SK-N-SH (cell line): ENCODE measurements around the gene CR1. TPM values are rescaled to one million over a fixed set of nuclear protein-coding genes. Genes with fewer than 3 reads are reported as not detected.

Experiments used
- CTCF ChIA-PET: fragments of 300-600, 350-600 bp; formaldehyde crosslinking; extraction: SDS; loops from one replicate; lab custom pipeline; 2021; lab: Yijun Ruan, JAX
- POLR2A ChIA-PET: fragments of 350-600 bp; sonication (Branson Sonifier 250); formaldehyde crosslinking; extraction: SDS; loops from one replicate; lab custom pipeline; 2020; ENCODE audit warnings: antibody characterized with exemption, inconsistent platforms; lab: Yijun Ruan, JAX
- DNase-seq: peaks from one replicate; pipeline ENCODE4 v3.0.0; 2012
- H2AFZ ChIP-seq: fragments of 200-600 bp; sonication (generic); 2 replicates; pipeline ENCODE4 v1.8.1; 2016; ENCODE audit warnings: antibody characterized with exemption, mild to moderate bottlenecking, low read depth
- H3F3A ChIP-seq: fragments of 200-600 bp; sonication (generic); replicated peaks from 2 replicates; pipeline ENCODE3; 2016; ENCODE audit warnings: antibody characterized with exemption, mild to moderate bottlenecking; ENCODE audit not compliant: insufficient read depth
- H3K27ac ChIP-seq, 2 experiments: fragments of 200-500 bp in 1 of 2; fragments of 200-600 bp in 1 of 2; sonication (Bioruptor generic) in 1 of 2; sonication (generic), shearing (Covaris generic) in 1 of 2; 2 replicates each; pipeline versions ENCODE4 v1.5.1 to v1.6.1; 2014 to 2016; ENCODE audit warnings: low read depth in 2 of 2, inconsistent platforms in 1 of 2, low read length in 1 of 2, mild to moderate bottlenecking in 1 of 2, mixed read lengths in 1 of 2
- H3K27me3 ChIP-seq: fragments of 200-600 bp; sonication (generic), shearing (Covaris generic); 2 replicates; pipeline ENCODE4 v1.6.1; 2016; ENCODE audit warnings: mixed run types; ENCODE audit not compliant: insufficient read depth
- H3K36me3 ChIP-seq, 2 experiments: fragments of 200-500 bp in 1 of 2; fragments of 200-600 bp in 1 of 2; sonication (Bioruptor generic) in 1 of 2; sonication (generic) in 1 of 2; replicated peaks in 1 of 2; 2 replicates each; pipeline versions ENCODE3 to v1.5.1; 2014 to 2016; ENCODE audit warnings: low read length in 1 of 2, mild to moderate bottlenecking in 1 of 2; ENCODE audit not compliant: insufficient read depth in 2 of 2, control insufficient read depth in 1 of 2
- H3K4me1 ChIP-seq, 2 experiments: fragments of 200-500 bp in 1 of 2; fragments of 200-600 bp in 1 of 2; sonication (Bioruptor generic) in 1 of 2; sonication (generic), shearing (Covaris generic) in 1 of 2; 2 replicates each; pipeline versions ENCODE4 v1.5.1 to v1.6.1; 2014 to 2016; ENCODE audit warnings: low read depth in 1 of 2, low read length in 1 of 2, mixed run types in 1 of 2; ENCODE audit not compliant: insufficient read depth in 2 of 2, control insufficient read depth in 1 of 2
- H3K4me2 ChIP-seq: fragments of 200-600 bp; sonication (generic), shearing (Covaris generic); 2 replicates; pipeline ENCODE4 v1.6.1; 2017; ENCODE audit warnings: mixed run types
- H3K4me3 ChIP-seq, 2 experiments: fragments of 200-500 bp in 1 of 2; fragments of 200-600 bp in 1 of 2; sonication (Bioruptor generic) in 1 of 2; sonication (generic), shearing (Covaris generic) in 1 of 2; 2 replicates each; pipeline versions ENCODE4 v1.5.1 to v1.8.1; 2014 to 2016; ENCODE audit warnings: low read depth in 2 of 2, inconsistent platforms in 1 of 2, low read length in 1 of 2, mild to moderate bottlenecking in 1 of 2, mixed read lengths in 1 of 2, moderate library complexity in 1 of 2
- H3K79me2 ChIP-seq: fragments of 200-600 bp; sonication (generic); 2 replicates; pipeline ENCODE4 v1.8.1; 2017; ENCODE audit warnings: mild to moderate bottlenecking; ENCODE audit not compliant: insufficient read depth
- H3K9ac ChIP-seq: fragments of 200-600 bp; sonication (generic); 2 replicates; pipeline ENCODE4 v1.6.1; 2017; ENCODE audit warnings: mixed run types
- H3K9me2 ChIP-seq: fragments of 200-600 bp; sonication (generic); 2 replicates; pipeline ENCODE4 v1.6.1; 2017; ENCODE audit warnings: mixed run types
- H3K9me3 ChIP-seq: fragments of 200-600 bp; sonication (generic); 2 replicates; pipeline ENCODE4 v1.6.1; 2017; ENCODE audit warnings: mixed run types, mild to moderate bottlenecking, moderate library complexity
- H4K20me1 ChIP-seq: fragments of 200-600 bp; sonication (generic); 2 replicates; pipeline ENCODE4 v1.6.1; 2017; ENCODE audit warnings: mild to moderate bottlenecking, mixed run types; ENCODE audit not compliant: insufficient read depth
- CHD2 ChIP-seq: fragments of 150-350 bp; IDR thresholded peaks from 2 replicates; pipeline ENCODE4 v1.6.1; 2018; ENCODE audit warnings: low read length; ENCODE audit not compliant: partially characterized antibody
- ELF1 ChIP-seq: IDR thresholded peaks from 2 replicates; pipeline ENCODE4 v1.4.0; 2012
- GATA2 ChIP-seq: sonication (generic); formaldehyde crosslinking; IDR thresholded peaks from 2 replicates; pipeline ENCODE4 v1.5.0; 2020; ENCODE audit warnings: mild to moderate bottlenecking, missing genetic modification reagents
- IRF3 ChIP-seq: fragments of 150-350 bp; IDR thresholded peaks from 2 replicates; pipeline ENCODE4 v1.6.1; 2016; ENCODE audit warnings: mild to moderate bottlenecking, low read depth, low read length
- JUND ChIP-seq: IDR thresholded peaks from 2 replicates; pipeline ENCODE4 v1.4.0; 2012
- MAX ChIP-seq: IDR thresholded peaks from 2 replicates; pipeline ENCODE4 v1.4.0; 2012; ENCODE audit warnings: low read depth
- MEF2A ChIP-seq: IDR thresholded peaks from 2 replicates; pipeline ENCODE4 v1.4.0; 2012; ENCODE audit warnings: low read depth, borderline replicate concordance
- MXI1 ChIP-seq: IDR thresholded peaks from 2 replicates; pipeline ENCODE4 v1.6.1; 2012; ENCODE audit warnings: mild to moderate bottlenecking, low read depth, low read length, improper control_type of control experiment
- NRF1 ChIP-seq: IDR thresholded peaks from 2 replicates; pipeline ENCODE4 v1.6.1; 2012; ENCODE audit warnings: low read depth, mild to moderate bottlenecking, low read length
- RXRA ChIP-seq: IDR thresholded peaks from 2 replicates; pipeline ENCODE4 v1.4.0; 2012; ENCODE audit warnings: low read depth, mild to moderate bottlenecking, borderline replicate concordance
- SIN3A ChIP-seq: IDR thresholded peaks from 2 replicates; pipeline ENCODE4 v1.6.1; 2012; ENCODE audit warnings: low read depth, mild to moderate bottlenecking, low read length, moderate library complexity, borderline replicate concordance
- SMC3 ChIP-seq: IDR thresholded peaks from 2 replicates; pipeline ENCODE4 v1.6.1; 2012; ENCODE audit warnings: low read depth, low read length, improper control_type of control experiment
- TAF1 ChIP-seq: IDR thresholded peaks from 2 replicates; pipeline ENCODE4 v1.6.1; 2012; ENCODE audit warnings: low read depth, mild to moderate bottlenecking, low read length, moderate library complexity, borderline replicate concordance
- TCF12 ChIP-seq: IDR thresholded peaks from 2 replicates; pipeline ENCODE4 v1.4.0; 2012
- TEAD4 ChIP-seq: IDR thresholded peaks from 2 replicates; pipeline ENCODE4 v1.4.0; 2012; ENCODE audit warnings: mild to moderate bottlenecking, borderline replicate concordance; ENCODE audit not compliant: insufficient read depth
- YY1 ChIP-seq: IDR thresholded peaks from 2 replicates; pipeline ENCODE4 v1.4.0; 2012; ENCODE audit warnings: low read depth, mild to moderate bottlenecking
- ZBTB33 ChIP-seq: IDR thresholded peaks from 2 replicates; pipeline ENCODE4 v1.4.0; 2012; ENCODE audit warnings: low read depth, borderline replicate concordance
- WGBS: methylation state at CpG from one replicate; pipeline ENCODE4 v1.1.6; 2017; ENCODE audit warnings: low lambda C conversion rate; 5-methylcytosine and 5-hydroxymethylcytosine counted together
- polyA plus RNA-seq, 3 experiments: library from polyadenylated mRNA; depleted of rRNA; stranded (reverse); fragments of >200 nt; gene quantifications; 2 replicates each; pipeline ENCODE4 v1.2.3, GENCODE V29; 2012

The CR1 gene
- polyA plus RNA-seq, 1 of the 3 experiments (the other 2 are of a cell fraction) = not detected

DNA sequence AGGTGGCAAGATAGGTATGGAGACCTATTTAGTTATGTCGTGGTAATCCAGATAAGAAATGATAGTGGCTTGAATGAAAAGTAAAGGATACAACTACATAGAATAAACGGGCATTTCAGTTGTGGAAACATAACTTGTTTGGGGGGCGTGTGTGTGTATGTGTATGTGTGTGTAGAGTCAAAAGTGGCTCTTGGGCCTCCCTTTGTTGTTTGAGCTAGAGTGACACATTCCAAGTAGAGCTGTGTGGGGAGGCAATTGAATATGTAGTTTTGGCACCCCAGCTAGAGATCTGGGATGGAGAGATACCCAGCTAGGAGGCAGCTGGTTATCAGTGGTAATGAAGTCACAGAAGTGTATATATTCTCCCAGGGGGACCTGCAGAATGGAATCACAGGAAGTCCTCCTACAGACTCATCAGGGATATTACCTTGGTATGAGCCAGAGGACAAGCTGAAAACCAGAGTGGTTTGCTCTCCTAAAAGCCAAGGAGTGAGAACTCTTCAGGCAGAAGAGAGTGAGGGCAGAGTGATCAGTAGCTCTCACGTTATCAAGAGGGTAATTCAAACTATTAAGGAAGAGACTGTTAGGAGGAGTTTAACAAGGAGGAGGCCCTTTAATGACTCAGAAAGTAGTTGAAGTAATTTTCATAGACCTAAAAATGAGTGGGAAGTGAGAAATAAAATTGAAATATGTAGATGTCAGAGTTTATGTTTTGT, 154.1 kb downstream of the CR1 start:
- DNase-seq = no peak
- 10% methylated on average over 4 of the region's 4 CpGs for WGBS
- H3K4me1 ChIP-seq = peaks cover 0 to 4% of the 10 kb centered on the region in 2 experiments; a peak in 1 of 4 replicates

GRCh38 chr1:207651583-207651982, 155.6 kb downstream of the CR1 start:
- DNase-seq = no peak
- Histone ChIP-seq H3K27me3 (peaks cover 7% of the 10 kb centered on the region), H3K9me3 (no peaks in the 10 kb centered on the region), H3K79me2 (no peaks in the 10 kb centered on the region), H3K4me1 (no peaks in the 10 kb centered on the region), H3K9me2 (no peaks in the 10 kb centered on the region), H3K27ac (no peak overlapping the region), H4K20me1 (no peaks in the 10 kb centered on the region), H2AFZ (no peak overlapping the region), H3K4me3 (no peak overlapping the region), H3K9ac (no peak overlapping the region), H3K4me2 (no peak overlapping the region), H3F3A (no peaks in the 10 kb centered on the region), H3K36me3 (no peaks in the 10 kb centered on the region)
- ChIA-PET CTCF (interaction anchor here (0.9 to 1.1 kb wide), 2 partner anchors 35 to 47 kb away, joined by 3 read pairs; no protein-coding TSS in a partner anchor), POLR2A (no interaction called here)
- WGBS = 14% methylated on average over 1 of the region's 1 CpG
- TF ChIP-seq MXI1 = no peak
- TF ChIP-seq ELF1 = no peak
- TF ChIP-seq SIN3A = no peak
- no peak for TF ChIP-seq TAF1
- no peak for TF ChIP-seq MAX
- TF ChIP-seq NRF1 = no peak
- TF ChIP-seq GATA2 (CRISPR knock-in tag) = no peak
- no peak for TF ChIP-seq IRF3
- TF ChIP-seq TCF12 = no peak
- no peak for TF ChIP-seq RXRA
- TF ChIP-seq CHD2 = no peak
- TF ChIP-seq TEAD4 = no peak
- no peak for TF ChIP-seq SMC3

More for the DNA sequence above, 154.1 kb downstream of the CR1 start:
- Histone ChIP-seq H3K4me3 (no peak overlapping the region), H3K79me2 (no peaks in the 10 kb centered on the region), H3K36me3 (no peaks in the 10 kb centered on the region), H3K9me3 (no peaks in the 10 kb centered on the region), H2AFZ (no peak overlapping the region), H3F3A (no peaks in the 10 kb centered on the region), H4K20me1 (no peaks in the 10 kb centered on the region), H3K9ac (no peak overlapping the region), H3K4me2 (no peak overlapping the region), H3K9me2 (no peaks in the 10 kb centered on the region), H3K27ac (no peak overlapping the region), H3K27me3 (peaks cover 7% of the 10 kb centered on the region)
- CTCF ChIA-PET = interaction anchor here (1.2 kb wide), 1 partner anchor 147 kb away, joined by 4 read pairs; no protein-coding TSS in a partner anchor
- POLR2A ChIA-PET = no interaction called here
- TF ChIP-seq MEF2A (no peak), MXI1 (no peak), IRF3 (no peak), ZBTB33 (no peak), YY1 (no peak), ELF1 (no peak), TAF1 (no peak), JUND (no peak)
